AG09319 (cell line): ENCODE measurements around the gene AGMO.

Experiments used
- DNase-seq: peaks from one replicate; pipeline ENCODE4 v3.0.0-alpha.2; 2010; ENCODE audit warnings: low read depth; ENCODE audit errors: extremely low read depth
- CTCF ChIP-seq: IDR thresholded peaks from 2 replicates; pipeline ENCODE4 v1.5.1; 2011; ENCODE audit warnings: low read depth, mild to moderate bottlenecking, inconsistent platforms, low read length, moderate library complexity

Gene AGMO

GRCh38 chr7:15430911-15431310, 130.9 kb downstream of the AGMO start:
- DNase-seq: no peak
- TF ChIP-seq CTCF: no peak

GRCh38 chr7:15430191-15430590, 131.6 kb downstream of the AGMO start:
- no peak for TF ChIP-seq CTCF
- DNase-seq: no peak

- no peak for DNase-seq
- no peak for TF ChIP-seq CTCF
Measured at GRCh38 chr7:15424468-15424867, 137.3 kb downstream of the AGMO start.

GRCh38 chr7:15419596-15419995, 142.2 kb downstream of the AGMO start:
- TF ChIP-seq CTCF: no peak
- DNase-seq: no peak

- TF ChIP-seq CTCF: no peak
- no peak for DNase-seq
Measured at GRCh38 chr7:15418264-15418663, 143.6 kb downstream of the AGMO start.

- TF ChIP-seq CTCF: no peak
- no peak for DNase-seq
Measured at GRCh38 chr7:15417341-15417988, 144.3 kb downstream of the AGMO start.

GRCh38 chr7:15411019-15411418, 150.8 kb downstream of the AGMO start:
- no peak for TF ChIP-seq CTCF
- DNase-seq: no peak
